LNCaP clone FGC (cell line): Measurements from ENCODE around the gene FBXO42.

Source experiments
- DNase-seq: peaks from one replicate; pipeline ENCODE4 v3.0.0-alpha.2; 2011; ENCODE audit warnings: low read depth
- H3K4me3 ChIP-seq: 2 replicates; pipeline ENCODE4 v1.5.1; 2011; ENCODE audit warnings: mild to moderate bottlenecking, low read depth, low read length, control low read depth
- CTCF ChIP-seq: IDR thresholded peaks from 2 replicates; pipeline ENCODE4 v1.5.1; 2012; ENCODE audit warnings: mild to moderate bottlenecking; ENCODE audit not compliant: control insufficient read depth, insufficient read depth; ENCODE audit errors: extremely low read depth

Gene FBXO42

DNA sequence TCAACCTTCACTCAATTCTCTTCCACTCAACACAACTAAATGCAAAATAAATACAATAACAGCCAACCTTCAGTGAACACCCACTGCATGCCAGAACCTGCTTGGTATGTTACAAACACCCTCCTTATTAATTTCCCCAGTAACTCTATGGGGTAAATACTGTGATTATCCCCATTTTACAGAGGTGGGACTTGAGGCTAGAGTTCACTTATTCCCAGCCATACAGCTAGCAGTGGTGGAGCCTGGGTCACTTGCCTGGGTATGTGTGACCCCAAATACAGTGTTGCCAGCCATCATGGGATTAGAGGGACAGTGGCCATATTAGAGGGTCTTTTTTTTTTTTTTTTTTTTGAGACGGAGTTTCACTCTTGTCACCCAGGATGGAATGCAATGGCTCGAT is 116.9 kb downstream of the FBXO42 start:
- no peak for TF ChIP-seq CTCF

GRCh38 chr1:16233431-16233830 is 118.8 kb downstream of the FBXO42 start:
- H3K4me3 ChIP-seq: no peak overlapping the region
- no peak for DNase-seq
- no peak for TF ChIP-seq CTCF

More for the DNA sequence above, 116.9 kb downstream of the FBXO42 start:
- no peak for DNase-seq
- no peak overlapping the region for H3K4me3 ChIP-seq

- TF ChIP-seq CTCF: no peak
- no peak overlapping the region for H3K4me3 ChIP-seq
- DNase-seq: no peak
These were observed 120.0 kb downstream of the FBXO42 start for GRCh38 chr1:16232316-16232710.

DNA sequence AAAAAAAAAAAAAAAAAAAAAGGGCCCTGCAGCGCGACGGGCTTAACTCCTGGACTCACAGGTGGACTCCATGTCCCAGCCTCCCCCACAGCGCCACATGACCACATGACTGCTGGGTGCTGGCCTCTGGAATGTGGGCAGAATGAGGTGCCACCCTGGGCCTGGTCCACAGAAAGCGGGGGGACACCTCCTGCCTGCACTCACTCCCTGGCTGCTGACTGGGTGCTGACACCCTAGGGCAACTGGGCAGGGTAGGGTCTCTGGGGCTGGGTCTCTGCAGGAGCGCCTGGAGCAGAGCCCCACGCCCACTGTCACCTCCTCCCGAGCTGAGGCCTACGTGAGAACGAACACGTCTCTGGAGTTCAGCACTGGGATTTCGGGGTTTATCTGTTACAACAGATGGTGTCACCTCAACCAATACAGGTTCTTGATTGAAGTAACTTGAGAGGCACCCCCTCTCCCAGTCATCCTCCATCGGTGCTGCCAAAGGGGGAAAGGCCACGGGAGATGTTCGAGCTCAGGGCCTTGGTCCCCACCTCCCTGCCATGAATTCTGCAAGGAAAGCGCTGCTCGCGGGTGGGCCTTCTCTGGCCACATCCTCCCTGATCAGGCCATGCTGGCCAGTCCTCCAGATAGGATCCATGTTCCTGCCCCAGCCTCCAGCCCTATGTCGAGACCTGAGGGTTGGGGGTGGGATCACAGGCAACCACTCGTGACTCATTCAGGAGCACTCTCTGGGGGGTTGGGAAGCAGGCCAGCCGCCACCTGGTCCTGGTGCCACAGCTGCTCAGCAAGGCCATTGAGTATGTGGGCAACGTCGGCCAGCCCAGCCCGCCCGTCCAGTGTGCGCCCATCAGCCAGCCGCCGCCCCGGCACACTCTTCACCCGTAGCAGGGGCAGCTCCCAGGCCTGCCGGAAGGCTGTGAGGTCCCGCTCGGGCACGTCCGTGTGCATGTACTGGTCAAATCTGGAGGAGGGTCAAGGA is 120.7 kb downstream of the FBXO42 start:
- DNase-seq: no peak
- no peak overlapping the region for H3K4me3 ChIP-seq
- TF ChIP-seq CTCF: no peak

DNA sequence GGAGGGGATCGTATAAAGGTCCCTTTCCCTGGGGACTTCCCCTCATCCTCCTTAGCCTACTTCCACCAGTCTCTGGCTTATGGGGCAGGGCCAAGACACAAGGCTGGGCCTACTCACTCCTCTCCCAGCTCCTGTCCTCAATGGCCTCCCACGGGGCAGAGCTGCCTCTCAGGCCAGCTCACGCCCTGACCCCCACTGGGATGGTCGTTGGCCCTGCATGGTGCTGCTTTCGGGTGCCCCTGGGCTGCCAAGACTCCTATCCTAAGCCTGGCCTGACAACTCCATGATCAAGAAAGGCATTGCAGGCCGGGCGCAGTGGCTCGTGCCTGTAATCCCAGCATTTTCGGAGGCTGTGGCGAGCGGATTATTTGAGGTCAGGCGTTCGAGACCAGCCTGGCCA is 121.5 kb downstream of the FBXO42 start:
- TF ChIP-seq CTCF: no peak
- no peak for DNase-seq
- H3K4me3 ChIP-seq: no peak overlapping the region

GRCh38 chr1:16229976-16230740 is 122.1 kb downstream of the FBXO42 start:
- DNase-seq: no peak
- H3K4me3 ChIP-seq: no peak overlapping the region
- no peak for TF ChIP-seq CTCF
